NAMALWA (cell line): ENCODE data around the gene AGAP1.

Experiments
- DNase-seq: peaks from one replicate; pipeline ENCODE4 v3.0.0-alpha.2; 2015; ENCODE audit warnings: low spot score

The AGAP1 gene

DNA sequence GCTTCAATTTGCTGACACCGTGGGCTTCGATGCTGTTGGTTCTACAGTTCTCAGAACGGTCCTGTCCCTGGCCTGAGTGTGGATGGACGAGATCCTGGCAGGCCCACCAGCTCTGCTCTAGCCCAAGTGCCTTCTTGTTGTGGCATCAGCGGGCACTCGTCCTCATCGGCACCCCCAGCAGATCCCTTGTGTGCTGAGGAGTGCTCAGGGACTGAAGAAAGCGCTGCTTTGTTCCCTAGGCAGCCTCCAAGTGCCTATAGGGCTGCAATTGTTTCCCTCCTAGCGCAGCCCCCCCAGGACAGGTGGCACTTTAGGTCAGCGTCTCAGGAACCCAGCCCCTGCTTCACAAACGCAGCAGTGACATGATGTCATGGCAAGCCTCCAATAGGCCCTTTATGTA, 217.7 kb downstream of the AGAP1 start:
- no peak for DNase-seq

DNA sequence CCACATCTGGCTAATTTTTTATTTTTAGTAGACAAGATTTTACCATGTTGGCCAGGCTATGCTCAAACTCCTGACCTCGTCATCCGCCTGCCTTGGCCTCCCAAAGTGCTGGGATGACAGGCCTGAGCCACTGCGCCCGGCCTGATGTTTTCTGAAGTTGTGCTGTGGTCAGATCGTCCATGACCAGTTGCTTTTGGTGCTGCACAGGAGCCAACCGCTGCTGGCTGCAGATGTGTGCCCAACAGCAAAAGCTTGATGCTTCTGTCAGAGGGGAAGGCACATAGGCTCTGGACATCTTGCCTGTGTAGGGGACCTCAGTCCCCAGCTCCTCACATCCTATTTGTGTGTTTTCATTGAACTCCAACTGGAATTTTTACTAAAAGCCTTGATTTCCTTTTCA, 218.3 kb downstream of the AGAP1 start:
- no peak for DNase-seq

DNA sequence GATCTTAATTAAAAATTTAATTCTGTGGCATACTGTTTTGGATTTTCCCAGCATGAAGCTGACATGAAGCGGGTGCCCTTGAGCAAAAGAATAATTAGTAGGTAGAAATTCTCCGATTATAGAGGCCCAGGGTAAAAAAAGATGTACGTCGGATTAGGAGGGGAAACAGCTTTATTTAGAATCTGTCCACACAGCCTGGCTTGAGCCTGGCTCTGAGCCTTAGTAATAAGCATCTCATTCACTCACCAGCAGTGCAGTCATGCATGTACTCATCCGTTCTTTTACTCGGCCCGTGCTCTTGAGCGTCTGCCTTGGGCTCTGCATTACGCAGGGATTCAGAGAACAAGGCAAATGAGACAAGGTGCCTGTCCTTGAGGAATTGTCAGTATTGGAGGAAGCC, 219.3 kb downstream of the AGAP1 start:
- DNase-seq = no peak

DNA sequence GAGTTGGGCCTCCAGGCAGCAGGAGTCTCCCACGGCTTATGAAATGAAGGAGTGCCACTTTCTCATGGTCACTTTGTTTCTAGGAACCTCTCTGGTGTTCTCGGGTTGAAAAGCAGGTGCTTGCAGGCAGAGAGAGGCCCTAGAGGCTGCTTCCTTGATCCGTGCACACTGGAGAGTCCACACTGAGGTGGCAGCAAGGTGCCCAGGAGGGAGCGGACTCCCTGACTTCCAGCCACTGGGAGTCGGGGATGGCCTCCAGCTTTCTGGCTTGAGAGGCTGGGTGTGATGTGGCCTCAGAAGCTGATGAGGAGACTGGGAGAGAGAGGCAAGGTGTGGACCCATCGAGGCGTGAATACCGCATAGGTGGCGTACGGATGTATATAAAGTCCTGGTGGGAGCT, 221.8 kb downstream of the AGAP1 start:
- no peak for DNase-seq

DNA sequence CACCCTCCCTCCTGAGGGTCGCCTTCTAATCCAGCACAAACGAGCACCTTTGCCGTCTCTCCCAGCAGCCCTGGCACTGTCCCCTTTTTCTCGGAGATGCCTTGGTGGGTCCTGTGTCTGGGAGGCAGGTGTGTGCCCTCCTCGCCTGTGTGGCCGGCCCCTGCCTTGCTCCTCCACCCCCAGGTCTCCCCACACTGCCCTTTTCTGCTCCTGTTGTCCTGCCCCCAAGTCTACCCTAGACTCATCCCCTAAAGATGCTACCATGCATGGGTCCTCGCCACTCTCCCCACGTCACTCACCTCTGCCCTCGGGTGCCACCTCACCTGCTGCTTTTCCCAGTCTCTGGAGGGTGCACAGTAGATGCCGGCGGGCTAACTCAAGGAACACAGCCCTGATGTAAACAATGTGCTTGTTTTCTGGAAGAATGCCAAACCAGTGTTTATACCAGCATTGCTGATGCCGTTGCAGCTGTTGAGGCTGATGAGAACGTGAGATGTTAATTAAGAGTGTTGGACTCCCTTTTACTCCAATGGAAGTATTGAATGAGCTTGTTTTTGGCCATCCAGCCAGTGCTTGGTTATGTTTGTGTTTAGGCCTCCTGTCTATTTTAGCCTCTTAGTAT, 223.1 kb downstream of the AGAP1 start:
- DNase-seq = no peak

DNA sequence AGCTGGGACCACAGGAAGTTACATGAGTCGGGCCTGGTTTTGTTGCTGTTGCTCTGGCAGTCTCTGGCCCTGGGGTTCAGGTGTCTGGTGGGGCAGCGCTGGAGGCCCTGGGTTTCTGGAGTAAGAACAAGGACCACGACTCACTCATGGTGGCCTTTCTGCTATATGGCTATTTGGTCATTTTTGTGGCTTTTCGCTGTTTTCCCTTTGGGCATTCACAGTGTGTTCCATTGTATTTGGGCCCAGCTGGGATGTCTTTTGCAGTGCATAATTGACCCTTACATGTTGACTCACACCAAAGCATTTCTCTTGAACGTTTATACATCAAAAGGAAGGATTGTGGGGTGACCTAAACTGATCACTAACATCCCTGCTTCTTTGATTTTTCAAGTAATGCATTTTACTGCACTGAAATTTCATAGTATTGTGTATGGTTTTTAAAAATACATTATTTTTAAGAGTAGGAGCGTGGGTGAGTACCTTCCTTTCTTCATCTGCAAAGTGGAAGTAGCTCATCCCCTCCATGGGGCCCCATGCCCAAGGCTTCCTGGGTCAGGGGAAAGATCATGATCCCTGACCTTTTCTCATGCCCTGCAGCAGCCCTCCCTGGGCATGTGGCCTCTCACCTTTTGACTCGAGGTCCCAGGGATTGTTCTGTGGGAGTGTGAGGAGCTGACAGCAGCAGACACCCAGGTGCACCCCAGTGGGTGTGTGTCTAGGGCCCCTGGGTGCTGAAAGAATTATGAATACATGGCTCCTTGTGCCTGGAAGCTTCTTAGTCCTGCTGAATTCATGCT, 225.5 kb downstream of the AGAP1 start:
- DNase-seq = no peak

DNA sequence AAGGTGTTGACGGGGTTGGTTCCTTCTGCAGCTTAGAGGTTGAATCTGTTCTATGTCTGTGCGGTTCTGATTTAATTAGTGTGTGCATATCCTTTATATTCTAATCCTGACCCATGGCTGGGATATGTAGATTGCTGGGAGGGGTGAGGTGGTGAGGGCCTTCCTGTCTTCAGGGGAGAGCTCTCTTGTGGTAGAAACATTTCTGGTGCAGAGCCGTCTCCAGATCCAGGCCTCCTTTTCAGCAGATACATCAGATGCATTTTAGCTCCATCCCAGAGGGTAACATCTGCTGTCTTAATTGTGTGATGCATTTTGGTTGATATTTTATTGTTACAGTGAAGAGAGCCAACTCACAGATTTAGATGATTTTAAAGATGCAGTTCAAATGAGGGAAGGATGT, 227.8 kb downstream of the AGAP1 start:
- no peak for DNase-seq

DNA sequence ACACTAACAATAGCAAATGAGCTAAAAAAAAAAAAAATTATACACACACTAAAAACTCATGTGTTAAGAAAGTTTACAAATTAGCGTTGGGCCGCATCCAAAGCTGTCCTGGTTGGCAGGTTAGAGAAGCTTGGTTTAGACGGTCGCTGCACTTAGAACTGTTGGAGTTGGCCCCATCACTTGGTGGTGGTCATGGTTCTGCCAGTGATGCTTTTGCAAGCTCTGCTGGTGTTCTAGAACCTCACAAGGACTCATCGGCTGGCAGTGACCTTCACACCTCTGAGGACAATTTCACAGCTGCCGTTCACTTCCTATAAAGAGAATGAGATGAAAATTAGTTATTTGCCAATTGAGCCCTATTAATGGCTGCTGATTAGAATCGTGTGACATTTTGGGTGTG, 229.0 kb downstream of the AGAP1 start:
- no peak for DNase-seq

DNA sequence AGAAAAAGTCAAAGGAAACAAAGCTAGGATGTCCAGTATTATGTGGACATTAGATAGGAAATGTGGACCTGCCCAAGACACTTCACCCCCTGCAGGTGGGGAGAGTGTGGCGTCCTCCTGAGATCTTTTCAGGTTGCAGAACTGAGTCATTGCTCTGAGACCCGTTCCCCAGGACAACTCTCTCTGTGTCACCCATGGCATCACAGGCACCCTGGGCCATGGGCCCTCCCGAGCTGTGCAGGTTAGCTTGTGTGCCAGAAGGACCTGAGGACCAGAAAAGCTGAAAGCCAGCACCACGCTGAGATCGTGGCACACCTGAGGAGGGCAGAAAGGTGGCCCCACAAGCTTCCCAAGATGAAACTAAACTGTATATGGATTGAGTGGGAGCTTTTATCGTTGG, 229.5 kb downstream of the AGAP1 start:
- no peak for DNase-seq

DNA sequence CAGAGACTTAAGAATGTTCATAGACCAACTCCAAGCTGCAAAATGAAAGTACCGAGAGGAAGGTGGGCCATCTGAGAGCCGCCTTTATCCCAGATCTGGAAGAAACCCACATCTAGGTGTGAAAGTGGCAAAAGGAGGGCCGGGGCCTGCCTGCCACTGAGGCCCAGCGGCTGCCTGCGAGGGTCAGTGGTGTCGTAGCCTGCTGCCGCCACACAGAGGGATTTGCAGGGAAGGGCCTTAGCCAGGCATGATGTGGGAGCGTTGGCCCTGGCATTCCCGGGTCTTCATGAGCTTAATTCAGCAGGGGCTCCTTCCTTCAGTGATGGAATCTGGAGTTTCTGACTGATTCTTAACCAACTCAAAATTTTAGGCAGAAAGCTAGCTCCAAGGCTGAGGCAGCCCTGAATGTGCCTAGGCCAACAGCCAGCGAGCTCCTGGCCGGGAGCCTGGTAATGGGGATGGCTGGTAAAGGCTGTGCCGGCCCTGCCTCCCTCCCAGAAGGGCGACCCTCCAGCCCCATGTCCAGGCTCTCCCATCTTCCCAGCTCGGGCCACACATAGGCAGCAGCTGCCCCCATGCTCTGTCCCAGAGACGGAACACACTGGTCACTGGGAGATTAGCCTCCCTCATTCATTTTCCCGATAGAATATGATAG, 230.1 kb downstream of the AGAP1 start:
- DNase-seq = no peak

DNA sequence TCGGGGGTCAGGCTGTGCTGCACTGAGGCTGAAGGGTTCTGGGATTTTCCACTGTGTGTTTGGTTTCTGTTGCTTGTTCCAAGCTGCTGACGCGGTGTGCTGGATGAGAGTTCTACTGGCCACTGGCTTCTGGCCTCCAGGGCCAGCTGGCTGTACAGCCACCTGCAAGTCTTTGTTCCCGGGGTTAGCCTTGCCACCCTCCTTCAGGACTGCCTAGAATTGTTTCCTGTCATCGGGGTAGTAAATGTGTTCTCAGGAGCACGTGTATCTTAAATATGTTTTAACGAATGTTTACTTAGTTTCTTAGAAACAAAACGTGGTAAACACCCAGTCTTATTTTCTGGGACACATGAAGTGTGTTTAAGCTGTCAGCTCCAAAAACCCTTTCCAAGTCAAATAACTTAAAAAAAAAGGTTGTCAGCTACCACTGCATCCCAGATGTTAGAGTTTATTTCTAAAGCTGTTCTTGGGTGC, 231.2 kb downstream of the AGAP1 start:
- DNase-seq = no peak

DNA sequence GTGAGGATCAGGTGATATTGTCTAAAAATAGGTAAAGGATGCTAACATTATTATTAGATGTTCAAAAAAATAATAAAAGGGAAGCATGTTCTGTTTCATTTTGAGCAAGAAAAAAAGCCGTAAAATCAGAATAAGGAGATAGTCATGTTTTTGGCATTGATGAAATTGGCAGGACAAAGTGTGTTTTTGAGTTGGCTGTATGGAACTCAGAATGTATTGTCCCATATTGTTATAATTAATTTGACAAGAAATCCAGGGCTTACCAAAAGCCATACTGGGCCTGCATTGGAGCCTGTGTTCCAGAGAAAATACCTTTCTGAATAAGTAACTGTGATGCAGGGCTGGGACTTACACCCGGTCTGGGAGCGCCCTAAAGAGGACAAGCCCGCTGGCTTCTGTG, 232.0 kb downstream of the AGAP1 start:
- no peak for DNase-seq

- DNase-seq = no peak
Measured at GRCh38 chr2:235726554-235726953, 232.7 kb downstream of the AGAP1 start.

GRCh38 chr2:235727174-235727573, 233.3 kb downstream of the AGAP1 start:
- no peak for DNase-seq

DNA sequence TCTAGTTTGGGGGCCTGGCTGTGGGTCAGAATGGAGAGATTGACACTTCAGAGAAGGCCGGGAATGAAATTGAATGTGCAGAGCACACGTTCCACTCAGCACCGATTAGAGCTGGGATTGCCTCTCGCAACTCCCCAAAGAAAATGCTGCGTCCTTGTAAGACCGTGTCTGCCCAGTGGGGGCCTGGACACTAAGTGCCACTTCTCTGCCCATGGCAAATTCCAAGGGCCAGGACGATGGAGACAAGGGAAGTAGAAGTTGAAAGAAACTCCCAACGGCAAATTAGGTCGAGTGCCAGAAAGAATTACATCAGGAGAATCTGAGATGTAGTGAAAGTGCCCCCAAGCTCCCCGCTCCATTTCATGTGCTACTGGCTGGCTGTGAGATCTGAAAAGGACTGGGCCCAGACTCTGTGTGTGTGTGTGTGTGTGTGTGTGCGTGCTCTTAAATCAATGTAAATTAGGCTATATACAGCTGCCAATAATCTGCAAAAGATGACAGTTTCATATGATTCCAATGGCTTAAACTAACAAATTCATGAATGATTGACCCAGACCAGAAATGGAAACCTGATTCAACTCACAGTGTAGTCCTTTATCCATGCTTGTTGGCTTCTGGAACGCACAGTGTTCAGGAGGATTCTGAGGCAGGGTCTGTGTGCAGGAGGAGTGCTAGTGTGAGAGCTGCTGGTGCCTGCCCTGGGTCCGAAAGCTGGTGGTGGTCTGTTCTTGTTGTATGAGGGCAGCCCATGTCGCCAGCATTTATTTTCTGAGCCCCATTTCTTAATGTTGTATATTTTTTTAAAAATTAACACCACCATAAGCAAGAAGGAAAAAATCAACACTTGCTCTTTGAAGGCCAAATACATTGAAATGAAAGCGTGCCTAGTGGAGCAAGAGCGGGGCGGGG, 234.3 kb downstream of the AGAP1 start:
- no peak for DNase-seq

DNA sequence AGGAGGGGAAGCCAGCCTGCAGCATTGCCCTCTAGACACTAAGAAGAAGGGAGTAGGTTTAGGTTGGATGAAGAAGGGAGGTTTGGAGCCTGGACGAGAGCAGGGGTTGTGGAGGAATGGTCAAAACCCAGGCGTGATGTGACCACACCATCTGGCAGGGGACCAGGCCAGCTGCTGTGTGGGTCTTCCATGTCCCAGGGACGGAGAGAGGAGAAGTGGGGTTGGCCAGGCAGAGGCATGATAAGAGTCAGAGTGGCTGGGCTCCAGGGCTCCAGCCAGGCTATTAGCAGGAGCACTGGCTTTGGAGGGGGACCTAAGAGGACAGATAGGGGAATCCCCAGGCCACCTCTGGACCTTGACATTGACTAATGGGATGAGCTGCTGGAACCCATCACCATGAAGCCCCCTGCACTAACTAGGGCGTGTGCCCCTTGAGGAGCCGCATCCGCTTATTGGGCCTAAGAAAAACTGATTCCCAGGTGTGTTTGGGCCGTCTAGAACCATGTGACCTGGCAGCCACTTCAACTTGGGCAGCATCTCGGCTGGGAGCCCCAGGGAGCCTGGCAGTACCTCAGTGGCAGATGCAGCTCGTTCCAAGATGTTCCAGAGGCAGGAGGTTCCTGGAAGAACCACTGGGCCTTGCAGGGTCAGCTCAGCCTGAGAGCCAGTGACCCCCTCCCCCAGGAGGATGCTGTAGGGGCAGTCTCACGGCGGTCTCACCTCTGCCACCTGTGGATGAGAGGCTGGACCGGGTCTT, 235.1 kb downstream of the AGAP1 start:
- DNase-seq = no peak

DNA sequence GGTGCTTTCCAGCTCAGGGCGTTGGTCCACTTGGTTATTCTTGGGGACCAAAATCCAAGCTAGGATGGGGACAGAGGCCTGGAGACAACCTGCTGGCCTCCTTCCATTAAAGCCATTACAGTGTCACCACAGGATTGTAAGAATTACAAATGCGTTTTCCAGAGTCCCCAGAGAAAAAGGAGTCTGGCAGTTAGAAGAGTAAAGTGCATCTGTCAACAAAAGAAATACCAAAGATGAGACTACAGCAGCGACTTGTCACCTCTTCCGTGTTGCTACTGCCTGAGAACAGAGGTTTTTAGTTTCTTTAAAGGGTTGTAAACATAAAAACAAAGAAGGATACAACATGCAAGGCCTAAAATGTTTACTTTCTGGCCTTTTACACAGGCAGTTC, 235.7 kb downstream of the AGAP1 start:
- no peak for DNase-seq

- no peak for DNase-seq
Measured at GRCh38 chr2:235730115-235730514, 236.3 kb downstream of the AGAP1 start.

DNA sequence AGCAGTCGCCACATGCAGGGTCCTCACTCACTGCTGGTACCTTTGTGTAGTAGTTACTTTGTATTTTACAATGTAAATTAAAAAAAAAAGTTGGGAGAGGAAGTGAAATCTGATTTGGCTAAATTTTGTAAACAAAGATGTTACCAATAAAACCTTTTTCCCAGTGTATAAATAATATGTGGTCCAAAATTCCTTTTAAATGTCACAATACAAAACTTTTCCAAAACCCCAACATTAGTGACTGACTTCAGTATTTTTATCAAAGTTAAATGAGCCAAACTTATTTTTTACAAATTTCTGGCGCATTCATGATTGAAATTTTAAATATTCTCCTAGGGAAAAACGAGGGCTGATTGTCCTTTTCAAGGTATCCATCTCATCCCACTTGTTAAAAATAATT, 239.9 kb downstream of the AGAP1 start:
- no peak for DNase-seq

DNA sequence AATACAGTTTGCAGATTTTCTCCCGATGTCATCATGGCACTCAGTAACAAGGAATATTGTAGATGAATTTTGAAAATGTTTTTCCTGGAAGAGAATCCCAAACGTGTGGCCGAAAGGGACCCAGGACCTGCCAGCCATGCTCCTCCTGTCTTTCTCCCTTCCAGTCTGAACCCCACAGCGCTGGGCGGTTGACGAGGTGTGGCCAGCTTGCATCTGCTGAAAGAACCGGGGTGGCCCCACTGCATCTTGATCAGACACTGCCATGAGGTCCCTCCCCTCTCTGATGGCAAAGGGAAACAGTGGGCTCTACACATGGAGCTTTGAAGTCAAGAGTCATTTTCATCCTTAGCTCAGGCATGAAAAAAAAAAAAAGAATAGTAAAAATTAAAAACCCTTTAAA, 240.3 kb downstream of the AGAP1 start:
- DNase-seq = no peak

DNA sequence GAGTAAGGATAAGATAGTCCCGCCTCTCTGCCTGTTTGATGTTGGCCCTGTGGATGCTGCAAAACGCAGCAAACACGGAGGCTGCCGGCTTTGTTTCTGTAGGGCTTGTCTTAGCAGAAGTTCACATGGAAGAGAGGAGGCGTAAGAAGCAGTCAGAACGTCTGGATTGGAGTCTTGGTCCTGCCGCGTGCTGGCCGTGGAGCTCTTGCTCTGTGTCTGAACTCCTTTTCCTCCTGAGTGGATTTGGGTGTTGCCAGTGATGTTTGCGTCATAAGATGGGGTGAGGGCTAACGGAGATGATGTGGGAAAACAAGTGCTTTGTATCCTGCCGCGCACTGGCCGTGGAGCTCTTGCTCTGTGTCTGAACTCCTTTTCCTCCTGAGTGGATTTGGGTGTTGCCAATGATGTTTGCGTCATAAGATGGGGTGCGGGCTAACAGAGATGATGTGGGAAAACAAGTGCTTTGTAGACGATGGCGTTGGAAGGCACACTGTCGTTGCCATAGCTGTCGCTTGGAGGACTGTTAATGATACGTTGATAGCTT, 240.9 kb downstream of the AGAP1 start:
- no peak for DNase-seq
